Adrenal gland (tissue), 12 donors: ENCODE measurements around the gene DOK6. TPM values are rescaled to one million over a fixed set of nuclear protein-coding genes. Genes with fewer than 3 reads are reported as not detected.

Experiments
- DNase-seq, 7 donors: peaks; one replicate each; pipeline ENCODE4 v3.0.0-alpha.2; 2019 to 2020
- H3K27ac ChIP-seq, 5 donors: fragments of 200-600 bp; sonication (generic) in 4 of 5; 1 replicate in 3 of 5; 2 replicates in 2 of 5; pipeline versions ENCODE4 v1.5.1 to v1.8.0; 2016 to 2020; ENCODE audit warnings: mild to moderate bottlenecking in 1 of 5
- H3K27me3 ChIP-seq: fragments of 200-600 bp; 2 replicates; pipeline ENCODE4 v1.8.0; 2021
- H3K36me3 ChIP-seq, 2 donors: fragments of 200-600 bp; replicated peaks in 1 of 2; 1 replicate in 1 of 2; 2 replicates in 1 of 2; pipeline versions ENCODE4 v1.5.1 to v1.8.0; 2018 to 2022
- H3K4me1 ChIP-seq, 2 donors: fragments of 200-600 bp; replicated peaks in 1 of 2; 1 replicate in 1 of 2; 2 replicates in 1 of 2; pipeline versions ENCODE4 v1.5.1 to v1.8.0; 2018 to 2021
- H3K4me3 ChIP-seq, 4 donors: fragments of 200-600 bp; sonication (generic) in 3 of 4; one replicate each; pipeline ENCODE4 v1.5.1; 2016 to 2018
- H3K9me3 ChIP-seq, 3 donors: fragments of 200-600 bp; sonication (generic) in 1 of 3; replicated peaks in 1 of 3; 1 replicate in 2 of 3; 2 replicates in 1 of 3; pipeline versions ENCODE4 v1.5.1 to v1.8.0; 2016 to 2021
- CTCF ChIP-seq, 6 experiments: fragments of 450-650 bp in 4 of 6; fragments of 200-600 bp in 2 of 6; sonication (generic) in 1 of 6; IDR thresholded peaks; 1 replicate in 5 of 6; 2 replicates in 1 of 6; pipeline versions ENCODE4 v1.5.1 to v1.8.0; 2016 to 2021; ENCODE audit warnings: antibody characterized with exemption in 6 of 6, mild to moderate bottlenecking in 2 of 6, moderate library complexity in 1 of 6
- POLR2A ChIP-seq, 2 donors: fragments of 450-650 bp; IDR thresholded peaks; one replicate each; pipeline ENCODE4 v1.6.1; 2017; ENCODE audit warnings: antibody characterized with exemption in 2 of 2, mild to moderate bottlenecking in 2 of 2, moderate library complexity in 1 of 2
- WGBS, 4 donors: extraction: QIAGEN DNeasy Blood & Tissue Kit in 2 of 4; methylation state at CpG; one replicate each; pipeline versions ENCODE4 v1.1.5 to v1.1.7; 2013 to 2017; 5-methylcytosine and 5-hydroxymethylcytosine counted together
- intact Hi-C, 2 donors: fragments of 100-400 bp; cut with DNase I; formaldehyde crosslinking; loops; one replicate each; pipeline versions ENCODE4 v1.14.1 to v1.15.0; 2022 to 2023
- polyA plus RNA-seq, 3 donors: library from polyadenylated mRNA; stranded (reverse); fragments of 200-250 nt in 2 of 3; fragments of 350-450 nt in 1 of 3; fragmentation: Illumina TruSeq in 1 of 3; extraction: RNeasy Lipid Tissue Mini Kit (QIAGEN cat#74804) in 1 of 3; gene quantifications; one replicate each; pipeline ENCODE4 v1.2.3, GENCODE V29; 2013 to 2014
- total RNA-seq, 9 donors: library from RNA; depleted of rRNA in 4 of 9; stranded (reverse); fragments of >200 nt in 4 of 9; fragments of 120-200 nt in 1 of 9; fragmentation: NEBNext Ultra II Directional in 1 of 9; extraction: Animal tissue kit (Norgen Biotek cat#: 25700) in 1 of 9; gene quantifications; one replicate each; pipeline versions ENCODE4 v1.1.0 to v1.2.4, GENCODE V29; 2013 to 2023
- donor health status: healthy with polysubstance abuse.
- donor health status: Bipolar disorder and iron deficiency.
- donor health status: DM: yes; HTN: yes; CAD: no.
- donor health status: DM: no; HTN: no; CAD: no.
- donor health status: DM: no; HTN: no; CAD: no.
- donor health status: DM: yes; HTN: yes; CAD: no.

The DOK6 gene
- total and polyA plus RNA-seq, 12 donors = 0.24 to 4.5 (median 0.76) TPM

- H3K27me3 ChIP-seq = no peaks in the 10 kb centered on the region
- no peaks in the 10 kb centered on the region for H3K9me3 ChIP-seq
- no peaks in the 10 kb centered on the region for H3K36me3 ChIP-seq
- 91 to 94% (median 92%) methylated on average over 20 of the region's 20 CpGs for WGBS, 4 donors
- TF ChIP-seq POLR2A (IDR thresholded peaks at IDR 0.05) (no peak), CTCF (IDR thresholded peaks at IDR 0.05) (no peak)
- H3K4me3 ChIP-seq = no peak overlapping the region
- DNase-seq = no peak
- no peaks in the 10 kb centered on the region for H3K4me1 ChIP-seq
- no peak overlapping the region for H3K27ac ChIP-seq
- intact Hi-C loops = no loop called here
Observed at GRCh38 chr18:69885841-69886531, 485.3 kb downstream of the DOK6 start.

GRCh38 chr18:69887256-69887655 is 486.6 kb downstream of the DOK6 start:
- Histone ChIP-seq H3K4me1 (no peaks in the 10 kb centered on the region), H3K27me3 (no peaks in the 10 kb centered on the region), H3K27ac (no peak overlapping the region), H3K4me3 (no peak overlapping the region), H3K9me3 (no peaks in the 10 kb centered on the region), H3K36me3 (no peaks in the 10 kb centered on the region)
- TF ChIP-seq CTCF (IDR thresholded peaks at IDR 0.05) (no peak), POLR2A (IDR thresholded peaks at IDR 0.05) (no peak)
- WGBS, 4 donors = 85 to 95% (median 91%) methylated on average over 2 of the region's 2 CpGs
- no peak for DNase-seq
- intact Hi-C loops = no loop called here

- intact Hi-C loops = no loop called here
Observed at GRCh38 chr18:69889009-69889408, 488.3 kb downstream of the DOK6 start.

DNA sequence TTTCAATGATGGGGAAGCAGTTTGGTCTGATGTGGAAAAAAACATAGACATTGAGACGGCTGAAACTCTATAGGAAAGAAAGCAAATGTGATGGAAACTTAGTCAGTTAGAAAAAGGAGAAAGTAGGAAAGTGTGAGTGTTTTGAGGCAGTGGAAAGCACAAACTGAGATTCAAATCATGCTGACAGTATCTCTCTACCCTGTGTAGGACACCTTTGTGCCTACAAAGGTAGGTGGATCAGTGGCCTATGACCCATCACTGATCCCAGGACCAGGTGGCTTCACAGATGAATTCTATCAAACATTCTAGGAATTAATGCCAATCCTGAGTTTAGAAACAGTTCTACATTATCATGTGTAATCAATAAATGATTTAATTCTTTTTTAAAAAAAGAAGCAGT is 489.9 kb downstream of the DOK6 start:
- no peak for DNase-seq
- intact Hi-C loops = no loop called here
- H3K4me1 ChIP-seq = no peaks in the 10 kb centered on the region
- H3K27me3 ChIP-seq = no peaks in the 10 kb centered on the region
- 81 to 93% (median 90%) methylated on average over 1 of the region's 1 CpG for WGBS, 4 donors
- no peak overlapping the region for H3K27ac ChIP-seq
- no peak overlapping the region for H3K4me3 ChIP-seq
- no peaks in the 10 kb centered on the region for H3K9me3 ChIP-seq
- H3K36me3 ChIP-seq = no peaks in the 10 kb centered on the region
- TF ChIP-seq POLR2A (IDR thresholded peaks at IDR 0.05) = no peak
- no peak for TF ChIP-seq CTCF (IDR thresholded peaks at IDR 0.05)

More at GRCh38 chr18:69889009-69889408, 488.3 kb downstream of the DOK6 start:
- H3K27me3 ChIP-seq = no peaks in the 10 kb centered on the region
- 85 to 92% (median 86%) methylated on average over 4 of the region's 4 CpGs for WGBS, 4 donors
- TF ChIP-seq POLR2A (IDR thresholded peaks at IDR 0.05) = no peak
- TF ChIP-seq CTCF (IDR thresholded peaks at IDR 0.05) = no peak
- H3K4me3 ChIP-seq = no peak overlapping the region
- H3K9me3 ChIP-seq = no peaks in the 10 kb centered on the region
- H3K4me1 ChIP-seq = no peaks in the 10 kb centered on the region
- no peaks in the 10 kb centered on the region for H3K36me3 ChIP-seq
- no peak overlapping the region for H3K27ac ChIP-seq
- no peak for DNase-seq
